GM18502 (cell line): Measurements from ENCODE around the gene CDKN1B.

Source experiments
- ATAC-seq: cut with Tn5 transposase; IDR thresholded peaks from one replicate; pipeline ENCODE4 v1.9.1; 2021; ENCODE audit warnings: mild to moderate bottlenecking; ENCODE audit not compliant: unreplicated experiment, poor library complexity

The CDKN1B gene

GRCh38 chr12:12699345-12699744, 17.8 kb upstream of the CDKN1B start:
- ATAC-seq = no peak

DNA sequence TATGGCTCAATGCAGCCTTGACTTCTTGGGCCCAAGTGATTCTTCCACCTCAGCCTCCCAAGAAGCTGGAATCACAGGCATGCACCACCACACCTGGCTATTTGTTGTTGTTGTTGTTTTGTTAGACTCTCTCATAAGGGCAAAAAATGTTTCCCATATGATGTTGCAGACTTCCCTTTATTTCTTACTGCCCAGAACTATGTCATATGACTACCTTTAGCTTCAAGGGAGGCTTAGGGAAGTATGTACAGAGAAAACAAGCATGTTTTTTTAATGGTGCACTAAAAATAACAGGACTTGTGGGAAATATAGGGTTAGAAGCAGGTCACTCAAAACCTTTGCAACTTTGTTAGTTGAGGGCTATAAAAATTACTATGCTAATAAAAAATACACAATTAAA, 16.9 kb upstream of the CDKN1B start:
- no peak for ATAC-seq

DNA sequence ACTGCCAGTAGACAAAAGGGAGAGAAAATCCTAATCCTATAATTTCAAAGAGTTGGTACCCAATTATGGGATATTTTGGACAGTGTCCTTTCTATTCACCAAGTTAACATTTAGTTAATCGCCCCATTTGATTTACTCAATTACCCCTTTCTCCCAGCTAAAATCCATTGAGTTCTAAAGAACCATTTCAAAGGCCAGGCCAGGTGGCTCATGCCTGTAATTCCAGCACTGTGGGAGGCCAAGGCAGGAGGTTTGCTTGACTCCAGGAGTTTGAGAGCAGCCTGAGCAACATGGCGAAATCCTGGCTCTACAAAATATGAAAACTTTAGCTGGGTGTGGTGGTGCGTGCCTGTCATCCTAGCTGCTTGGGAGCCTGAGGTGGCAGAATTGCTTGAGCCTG, 15.7 kb upstream of the CDKN1B start:
- ATAC-seq = no peak

- ATAC-seq = peak; percentile 75
These were observed 12.5 kb upstream of the CDKN1B start for GRCh38 chr12:12704593-12705230.

DNA sequence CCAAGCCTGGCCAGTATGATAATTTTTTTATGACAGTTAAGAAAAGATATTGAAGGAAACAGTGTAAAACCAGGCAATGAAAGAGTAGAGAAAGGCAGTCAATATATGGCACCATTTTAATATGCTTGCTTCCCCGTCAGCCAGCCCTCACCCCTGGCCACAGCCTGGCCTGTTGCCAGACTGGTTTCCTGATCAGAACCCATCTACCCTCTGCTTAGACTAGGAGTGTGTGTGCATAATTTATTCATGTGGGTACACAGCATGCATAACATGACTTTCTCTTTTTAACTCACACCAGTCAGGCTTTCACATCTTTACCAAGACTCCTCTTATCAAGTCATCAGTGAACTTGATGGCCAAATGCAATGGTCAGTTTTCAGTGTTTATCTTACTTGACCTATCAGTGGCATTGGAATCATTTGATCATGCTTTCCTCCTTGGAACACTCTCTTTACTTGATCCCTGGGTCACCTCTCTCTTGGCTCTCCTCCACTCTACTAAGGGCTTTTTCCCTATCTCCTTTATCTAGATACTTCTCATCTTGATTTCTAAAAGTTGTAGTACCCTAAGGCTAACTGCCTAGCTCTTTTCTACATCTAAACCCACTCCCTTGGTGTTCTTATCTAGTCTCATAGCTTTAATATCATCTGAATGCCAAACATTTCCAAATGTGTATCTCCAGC, 11.2 kb upstream of the CDKN1B start:
- ATAC-seq = no peak

DNA sequence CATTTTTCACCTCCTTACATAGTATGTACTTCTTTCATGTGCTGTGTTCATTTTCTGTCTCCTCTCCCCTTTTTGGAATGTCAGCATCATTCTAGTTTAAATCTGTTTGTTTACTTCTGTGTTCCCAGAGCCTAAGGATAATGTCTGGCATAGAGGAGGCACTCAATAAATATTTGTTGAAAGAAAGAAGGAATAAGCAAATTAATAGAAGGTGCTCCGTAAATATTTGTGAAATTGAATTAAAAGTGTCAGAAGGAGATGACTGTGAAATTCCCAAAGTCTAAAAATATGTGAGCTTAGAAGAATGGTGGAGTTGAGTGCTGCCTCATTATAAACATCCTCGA, 3.3 kb upstream of the CDKN1B start:
- no peak for ATAC-seq

DNA sequence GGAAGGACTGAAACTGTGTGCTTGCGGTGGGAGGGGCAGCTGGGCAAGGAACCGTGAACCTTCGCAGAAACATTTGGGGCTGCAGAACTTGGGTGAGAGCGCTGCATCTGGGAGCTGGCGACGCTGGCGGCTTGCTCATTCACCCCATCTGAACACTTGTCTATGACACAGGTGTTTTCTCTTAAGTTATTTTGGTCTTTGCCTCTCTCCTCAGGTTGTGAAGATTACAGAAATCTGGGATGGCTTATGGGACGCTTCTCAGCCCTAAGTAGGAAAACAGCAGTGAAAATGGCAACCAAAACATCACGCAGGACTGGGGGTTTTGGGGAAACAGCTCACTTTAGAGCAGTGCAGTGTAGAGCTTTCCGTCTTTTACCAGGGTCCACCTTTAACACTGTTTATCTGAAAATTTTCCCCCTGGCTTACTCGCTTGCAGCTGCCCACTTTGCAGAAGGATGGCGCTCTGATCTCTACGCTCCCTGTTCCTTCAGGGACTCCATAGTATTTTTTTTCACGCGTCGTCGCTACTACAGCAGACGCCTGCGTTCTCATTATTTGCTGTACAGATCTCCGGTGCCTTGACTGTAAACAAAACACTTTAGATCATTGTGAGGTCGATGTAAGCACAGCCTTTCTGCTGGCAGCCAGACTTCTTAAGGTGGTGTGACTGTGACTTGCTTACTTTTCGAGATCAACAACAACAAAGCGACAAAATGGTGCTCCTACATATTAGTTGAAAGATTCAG, 2.7 kb upstream of the CDKN1B start:
- no peak for ATAC-seq

DNA sequence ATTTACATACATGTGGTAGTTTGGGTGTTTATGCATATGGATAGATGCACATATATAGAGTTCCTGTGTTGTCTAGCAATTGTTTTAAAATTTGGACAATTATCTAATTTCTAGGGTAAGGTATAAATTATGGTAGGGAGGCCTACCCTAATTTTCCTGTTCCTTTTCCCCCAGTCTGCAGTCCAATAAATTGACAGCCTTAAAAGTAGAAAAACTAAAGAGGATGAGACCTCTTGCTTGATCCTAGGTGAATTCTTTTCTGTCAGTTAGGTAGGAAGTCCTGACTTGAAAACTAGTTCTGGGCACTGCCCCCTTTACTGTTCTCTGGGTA, 2.1 kb upstream of the CDKN1B start:
- no peak for ATAC-seq

- peak; percentile 33 for ATAC-seq
These were observed 1.6 kb upstream of the CDKN1B start for GRCh38 chr12:12715459-12716150.

- no peak for ATAC-seq
These were observed 896 bp upstream of the CDKN1B start for GRCh38 chr12:12716151-12716792.

DNA sequence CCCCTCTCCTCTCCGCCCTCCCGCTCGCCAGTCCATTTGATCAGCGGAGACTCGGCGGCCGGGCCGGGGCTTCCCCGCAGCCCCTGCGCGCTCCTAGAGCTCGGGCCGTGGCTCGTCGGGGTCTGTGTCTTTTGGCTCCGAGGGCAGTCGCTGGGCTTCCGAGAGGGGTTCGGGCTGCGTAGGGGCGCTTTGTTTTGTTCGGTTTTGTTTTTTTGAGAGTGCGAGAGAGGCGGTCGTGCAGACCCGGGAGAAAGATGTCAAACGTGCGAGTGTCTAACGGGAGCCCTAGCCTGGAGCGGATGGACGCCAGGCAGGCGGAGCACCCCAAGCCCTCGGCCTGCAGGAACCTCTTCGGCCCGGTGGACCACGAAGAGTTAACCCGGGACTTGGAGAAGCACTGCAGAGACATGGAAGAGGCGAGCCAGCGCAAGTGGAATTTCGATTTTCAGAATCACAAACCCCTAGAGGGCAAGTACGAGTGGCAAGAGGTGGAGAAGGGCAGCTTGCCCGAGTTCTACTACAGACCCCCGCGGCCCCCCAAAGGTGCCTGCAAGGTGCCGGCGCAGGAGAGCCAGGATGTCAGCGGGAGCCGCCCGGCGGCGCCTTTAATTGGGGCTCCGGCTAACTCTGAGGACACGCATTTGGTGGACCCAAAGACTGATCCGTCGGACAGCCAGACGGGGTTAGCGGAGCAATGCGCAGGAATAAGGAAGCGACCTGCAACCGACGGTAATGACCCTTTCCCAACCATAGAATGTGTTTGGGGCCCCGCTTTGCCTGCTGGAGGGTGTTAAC, 615 bp downstream of the CDKN1B start:
- ATAC-seq = no peak

GRCh38 chr12:12718381-12718759, 1.2 kb downstream of the CDKN1B start:
- ATAC-seq = no peak

DNA sequence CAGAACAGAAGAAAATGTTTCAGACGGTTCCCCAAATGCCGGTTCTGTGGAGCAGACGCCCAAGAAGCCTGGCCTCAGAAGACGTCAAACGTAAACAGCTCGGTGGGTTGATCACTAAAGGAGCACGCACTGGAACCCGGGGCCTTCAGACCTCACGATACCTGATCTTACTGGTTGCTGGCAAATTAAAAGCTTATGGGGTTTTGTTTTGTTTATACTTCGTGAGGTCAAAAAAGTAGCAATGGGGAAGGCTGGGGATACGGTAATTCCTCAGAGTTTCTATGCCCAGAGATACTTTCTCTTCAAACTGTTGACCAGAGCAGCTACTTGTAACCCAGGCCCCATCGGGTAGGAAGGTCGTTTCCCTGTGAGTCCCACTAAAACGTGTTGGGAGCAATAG, 1.7 kb downstream of the CDKN1B start:
- no peak for ATAC-seq

- ATAC-seq = no peak
These were observed 2.3 kb downstream of the CDKN1B start for GRCh38 chr12:12719496-12719895.

DNA sequence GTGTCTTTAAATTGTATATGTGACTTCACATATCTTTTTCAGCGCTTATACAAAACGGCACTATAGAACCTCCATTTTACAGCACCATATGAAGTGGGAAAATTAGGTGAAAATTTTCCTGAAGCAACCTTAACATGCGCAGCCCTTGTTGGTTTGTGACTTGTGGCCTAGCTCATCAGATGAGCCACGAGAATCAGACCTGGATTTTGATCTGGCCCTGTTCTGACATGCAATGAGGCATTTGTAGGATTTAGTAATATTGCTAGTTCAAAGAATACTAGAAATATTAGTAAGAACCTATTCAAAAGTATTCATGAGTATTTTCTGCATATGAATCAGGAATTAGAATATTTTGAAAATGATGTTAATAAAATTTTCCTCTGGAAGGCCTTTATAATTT, 2.9 kb downstream of the CDKN1B start:
- no peak for ATAC-seq

DNA sequence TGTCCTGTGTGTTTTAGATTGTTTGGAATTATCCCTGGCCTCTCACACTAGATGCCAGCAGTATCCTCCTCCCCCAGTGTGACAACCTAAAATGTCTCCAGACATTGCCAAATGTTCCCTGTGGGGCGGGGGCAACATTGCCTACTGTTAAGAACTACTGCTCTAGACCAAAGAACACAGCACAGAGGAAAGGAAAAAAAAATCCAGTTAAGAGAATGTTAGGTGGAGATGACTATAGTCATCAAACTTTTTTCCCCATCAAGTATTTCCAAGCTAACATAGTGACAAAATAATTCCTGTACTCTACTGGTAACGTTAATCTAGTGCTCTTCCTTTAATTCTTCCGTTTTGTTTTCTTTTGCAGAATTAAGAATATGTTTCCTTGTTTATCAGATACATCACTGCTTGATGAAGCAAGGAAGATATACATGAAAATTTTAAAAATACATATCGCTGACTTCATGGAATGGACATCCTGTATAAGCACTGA, 3.5 kb downstream of the CDKN1B start:
- ATAC-seq = no peak

DNA sequence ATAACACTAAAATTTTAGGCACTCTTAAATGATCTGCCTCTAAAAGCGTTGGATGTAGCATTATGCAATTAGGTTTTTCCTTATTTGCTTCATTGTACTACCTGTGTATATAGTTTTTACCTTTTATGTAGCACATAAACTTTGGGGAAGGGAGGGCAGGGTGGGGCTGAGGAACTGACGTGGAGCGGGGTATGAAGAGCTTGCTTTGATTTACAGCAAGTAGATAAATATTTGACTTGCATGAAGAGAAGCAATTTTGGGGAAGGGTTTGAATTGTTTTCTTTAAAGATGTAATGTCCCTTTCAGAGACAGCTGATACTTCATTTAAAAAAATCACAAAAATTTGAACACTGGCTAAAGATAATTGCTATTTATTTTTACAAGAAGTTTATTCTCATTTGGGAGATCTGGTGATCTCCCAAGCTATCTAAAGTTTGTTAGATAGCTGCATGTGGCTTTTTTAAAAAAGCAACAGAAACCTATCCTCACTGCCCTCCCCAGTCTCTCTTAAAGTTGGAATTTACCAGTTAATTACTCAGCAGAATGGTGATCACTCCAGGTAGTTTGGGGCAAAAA, 4.1 kb downstream of the CDKN1B start:
- no peak for ATAC-seq

- no peak for ATAC-seq
These were observed 4.8 kb downstream of the CDKN1B start for GRCh38 chr12:12721814-12722434.
